Heart left ventricle (tissue), 16 donors: ENCODE data around the gene SNRPD2. TPM values are rescaled to one million over a fixed set of nuclear protein-coding genes. Genes with fewer than 3 reads are reported as not detected.

Experiments used
- ATAC-seq, 4 donors: fragments of 200-7000 bp; cut with Tn5 transposase; one replicate each; pipeline ENCODE4 v1.9.1; 2020 to 2022; ENCODE audit warnings: moderate library complexity in 4 of 4, mild to moderate bottlenecking in 3 of 4, moderate number of reproducible peaks in 1 of 4
- DNase-seq, 5 donors: peaks; one replicate each; pipeline ENCODE4 v3.0.0-alpha.2; 2020
- H3K27ac ChIP-seq, 12 donors: fragments of 200-600 bp; sonication (generic) in 4 of 12; one replicate each; pipeline versions ENCODE4 v1.5.0 to v1.8.0; 2016 to 2022; ENCODE audit warnings: mild to moderate bottlenecking in 2 of 12
- H3K27me3 ChIP-seq, 9 donors: fragments of 200-600 bp; sonication (generic) in 2 of 9; one replicate each; pipeline versions ENCODE4 v1.5.1 to v1.8.0; 2016 to 2022; ENCODE audit warnings: mild to moderate bottlenecking in 3 of 9
- H3K36me3 ChIP-seq, 9 donors: fragments of 200-600 bp; sonication (generic) in 2 of 9; one replicate each; pipeline versions ENCODE4 v1.5.0 to v1.8.0; 2018 to 2022; ENCODE audit warnings: mild to moderate bottlenecking in 2 of 9
- H3K4me1 ChIP-seq, 12 donors: fragments of 200-600 bp; sonication (generic) in 4 of 12; one replicate each; pipeline versions ENCODE4 v1.5.0 to v1.8.0; 2016 to 2022; ENCODE audit warnings: mild to moderate bottlenecking in 3 of 12
- H3K4me3 ChIP-seq, 12 donors: fragments of 200-600 bp; sonication (generic) in 4 of 12; one replicate each; pipeline versions ENCODE4 v1.5.0 to v1.8.0; 2017 to 2022; ENCODE audit warnings: mild to moderate bottlenecking in 9 of 12, moderate library complexity in 4 of 12
- H3K9me3 ChIP-seq, 12 donors: fragments of 200-600 bp; sonication (generic) in 4 of 12; one replicate each; pipeline versions ENCODE4 v1.5.0 to v1.8.0; 2016 to 2022; ENCODE audit warnings: mild to moderate bottlenecking in 1 of 12
- POLR2A ChIP-seq, 2 donors: fragments of 450-650 bp; IDR thresholded peaks; one replicate each; pipeline ENCODE4 v1.6.1; 2017; ENCODE audit warnings: antibody characterized with exemption in 2 of 2, mild to moderate bottlenecking in 2 of 2, moderate library complexity in 2 of 2
- WGBS, 4 donors: extraction: QIAGEN DNeasy Blood & Tissue Kit in 2 of 4; methylation state at CpG; one replicate each; pipeline versions ENCODE4 v1.1.5 to v1.1.7; 2013 to 2018; 5-methylcytosine and 5-hydroxymethylcytosine counted together
- intact Hi-C, 10 donors: fragments of 100-400 bp; cut with DNase I; formaldehyde crosslinking; loops; one replicate each; pipeline versions ENCODE4 v1.11.1 to v1.14.2; 2022
- polyA plus RNA-seq, 2 donors: library from polyadenylated mRNA; stranded (reverse); fragments of 200-250 nt; gene quantifications; one replicate each; pipeline ENCODE4 v1.2.3, GENCODE V29; 2013
- total RNA-seq, 9 donors: library from RNA; depleted of rRNA in 2 of 9; stranded (reverse); fragments of >200 nt in 2 of 9; fragmentation: NEBNext Ultra II Directional in 3 of 9; extraction: Animal tissue kit (Norgen Biotek cat#: 25700) in 3 of 9; gene quantifications; one replicate each; pipeline versions ENCODE4 v1.1.0 to v1.2.4, GENCODE V29; 2016 to 2023
- TF ChIP-seq, protein P1 (sequence below), 12 donors: fragments of 200-600 bp; sonication (generic) in 4 of 12; IDR thresholded peaks; one replicate each; pipeline versions ENCODE4 v1.5.0 to v1.8.0; 2018 to 2022; ENCODE audit warnings: antibody characterized with exemption in 12 of 12, mild to moderate bottlenecking in 5 of 12
- donor health status: ischemic (EF 13 %, LVEDD 7.1; RV severe dilation, severe dysfunction).
- donor health status: healthy with polysubstance abuse.
- donor health status: DM: no; HTN: yes; CAD: no.
- donor health status: DM: no; HTN: no; CAD: no.
- donor health status: ischemic (EF 25% LVEDD 6.9; RV normal size, moderate dysfunction).
- donor health status: ischemic (EF 25% LVEDD 5.7; RV mildly dilated, moderate dysfunction).
- donor health status: healthy.
- donor health status: DM: yes; HTN: yes; CAD: no.
- donor health status: ischemic (EF 35%, LVEDD 5.7; RV mildly dilated, moderate dysfunction).
- donor health status: nonischemic (EF 11% LVEDD 7.7; RV severe dilation, severe dysfunction).
- donor health status: DM: yes; HTN: yes; CAD: no.
- donor health status: PGD.
- donor health status: ischemic (EF 29% LVEDD 5.4; RV normal size, mild dysfunction).
- donor health status: nonischemic (EF 23%, LVEDD 6.1; RV moderate dilation, normal function).

The SNRPD2 gene
- total and polyA plus RNA-seq, 11 donors, result 149 to 343 (median 249) TPM

- Histone ChIP-seq H3K27me3 (peaks cover 0 to 11% (median 0%) of the 10 kb centered on the region in 9 donors), H3K9me3 (no peaks in the 10 kb centered on the region), H3K4me1 (no peaks in the 10 kb centered on the region), H3K36me3 (no peaks in the 10 kb centered on the region), H3K27ac (no peak overlapping the region), H3K4me3 (no peak overlapping the region)
- WGBS, 4 donors, result 34 to 46% (median 40%) methylated on average over 14 of the region's 14 CpGs
- TF ChIP-seq, protein P1, sequence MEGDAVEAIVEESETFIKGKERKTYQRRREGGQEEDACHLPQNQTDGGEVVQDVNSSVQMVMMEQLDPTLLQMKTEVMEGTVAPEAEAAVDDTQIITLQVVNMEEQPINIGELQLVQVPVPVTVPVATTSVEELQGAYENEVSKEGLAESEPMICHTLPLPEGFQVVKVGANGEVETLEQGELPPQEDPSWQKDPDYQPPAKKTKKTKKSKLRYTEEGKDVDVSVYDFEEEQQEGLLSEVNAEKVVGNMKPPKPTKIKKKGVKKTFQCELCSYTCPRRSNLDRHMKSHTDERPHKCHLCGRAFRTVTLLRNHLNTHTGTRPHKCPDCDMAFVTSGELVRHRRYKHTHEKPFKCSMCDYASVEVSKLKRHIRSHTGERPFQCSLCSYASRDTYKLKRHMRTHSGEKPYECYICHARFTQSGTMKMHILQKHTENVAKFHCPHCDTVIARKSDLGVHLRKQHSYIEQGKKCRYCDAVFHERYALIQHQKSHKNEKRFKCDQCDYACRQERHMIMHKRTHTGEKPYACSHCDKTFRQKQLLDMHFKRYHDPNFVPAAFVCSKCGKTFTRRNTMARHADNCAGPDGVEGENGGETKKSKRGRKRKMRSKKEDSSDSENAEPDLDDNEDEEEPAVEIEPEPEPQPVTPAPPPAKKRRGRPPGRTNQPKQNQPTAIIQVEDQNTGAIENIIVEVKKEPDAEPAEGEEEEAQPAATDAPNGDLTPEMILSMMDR (IDR thresholded peaks at IDR 0.05), result no peak
- DNase-seq, result no peak
- no peak for ATAC-seq
- intact Hi-C loops, result no loop called here
Observed at GRCh38 chr19:45657520-45658167, 34.1 kb downstream of the SNRPD2 start.

DNA sequence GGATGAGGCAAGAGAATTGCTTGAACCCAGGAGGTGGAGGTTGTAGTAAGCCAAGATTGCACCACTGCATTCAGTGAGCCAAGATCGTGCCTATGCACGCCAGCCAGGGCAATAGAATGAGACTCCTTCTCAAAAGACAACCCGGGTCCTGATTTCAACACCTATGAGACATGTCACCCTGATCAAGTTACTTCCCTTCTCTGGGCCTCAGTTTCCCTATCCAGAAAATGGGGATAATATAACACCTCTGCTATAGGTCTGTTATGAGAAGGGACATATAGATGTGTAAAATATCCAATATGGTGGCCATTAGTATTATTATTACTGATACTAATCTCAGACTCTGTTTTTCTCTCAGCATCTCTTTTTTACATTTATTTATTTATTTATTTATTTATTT is 36.7 kb downstream of the SNRPD2 start:
- no peak for TF ChIP-seq POLR2A (IDR thresholded peaks at IDR 0.05)
- TF ChIP-seq, protein P1 (IDR thresholded peaks at IDR 0.05), result no peak

DNA sequence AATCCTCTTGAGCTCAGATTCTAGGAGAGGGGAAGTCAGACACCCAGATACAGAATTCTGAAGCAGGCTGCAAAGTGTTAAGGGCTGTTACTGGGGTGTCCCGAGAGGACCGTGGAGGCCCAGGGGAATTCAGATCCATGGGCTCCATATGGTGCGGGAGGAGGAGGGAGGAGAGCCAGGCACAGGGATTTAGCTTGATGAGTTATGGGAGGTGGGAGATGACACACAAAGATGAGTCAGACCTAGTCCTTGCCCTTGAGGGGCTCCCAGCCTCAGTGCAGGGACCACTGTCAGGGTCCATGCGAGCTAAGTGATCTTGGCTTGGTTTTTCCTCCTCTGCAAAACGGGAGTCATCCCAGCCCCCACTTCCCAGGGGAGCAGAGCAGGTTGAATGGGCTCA is 38.1 kb downstream of the SNRPD2 start:
- DNase-seq (no peak), ATAC-seq (no peak)
- Histone ChIP-seq H3K9me3 (no peaks in the 10 kb centered on the region), H3K27ac (no peak overlapping the region), H3K36me3 (no peaks in the 10 kb centered on the region), H3K4me1 (no peaks in the 10 kb centered on the region), H3K4me3 (no peak overlapping the region), H3K27me3 (peaks cover 0 to 4% (median 0%) of the 10 kb centered on the region in 9 donors)
- intact Hi-C loops, result no loop called here
- TF ChIP-seq, protein P1 (IDR thresholded peaks at IDR 0.05), result no peak
- TF ChIP-seq POLR2A (IDR thresholded peaks at IDR 0.05), result no peak
- 31 to 42% (median 42%) methylated on average over 5 of the region's 5 CpGs for WGBS, 4 donors

More for the DNA sequence above, 36.7 kb downstream of the SNRPD2 start:
- Histone ChIP-seq H3K4me3 (no peak overlapping the region), H3K27ac (no peak overlapping the region), H3K27me3 (peaks cover 0 to 4% (median 0%) of the 10 kb centered on the region in 9 donors), H3K4me1 (no peaks in the 10 kb centered on the region), H3K9me3 (no peaks in the 10 kb centered on the region), H3K36me3 (no peaks in the 10 kb centered on the region)
- DNase-seq (no peak), ATAC-seq (no peak)
- intact Hi-C loops, result no loop called here
- WGBS, 4 donors, result 33 to 81% (median 73%) methylated on average over 3 of the region's 3 CpGs

- no peak overlapping the region for H3K27ac ChIP-seq
- no peak overlapping the region for H3K4me3 ChIP-seq
- no peak for TF ChIP-seq POLR2A (IDR thresholded peaks at IDR 0.05)
- TF ChIP-seq, protein P1 (IDR thresholded peaks at IDR 0.05), result no peak
- no peak for ATAC-seq
- intact Hi-C loops, result no loop called here
- WGBS, 4 donors, result 64 to 76% (median 67%) methylated on average over 3 of the region's 3 CpGs
- peaks cover 0 to 8% (median 6%) of the 10 kb centered on the region in 12 donors for H3K4me1 ChIP-seq
- no peak for DNase-seq
- peaks cover 0 to 3% (median 0%) of the 10 kb centered on the region in 9 donors for H3K27me3 ChIP-seq
- H3K36me3 ChIP-seq, result no peaks in the 10 kb centered on the region
- H3K9me3 ChIP-seq, result no peaks in the 10 kb centered on the region
Observed at GRCh38 chr19:45650722-45651121, 41.0 kb downstream of the SNRPD2 start.
